Rectal smooth muscle tissue (tissue), 1 donor: ENCODE data around the gene HEBP1.

Experiments
- H3K27ac ChIP-seq: one replicate; pipeline ENCODE4 v1.7.0; 2013; ENCODE audit warnings: low read depth, low read length, inconsistent platforms
- H3K27me3 ChIP-seq: one replicate; pipeline ENCODE4 v1.7.0; 2013; ENCODE audit warnings: low read length; ENCODE audit not compliant: control insufficient read depth, insufficient read depth
- H3K36me3 ChIP-seq: one replicate; pipeline ENCODE4 v1.7.0; 2013; ENCODE audit warnings: low read length; ENCODE audit not compliant: control insufficient read depth, insufficient read depth
- H3K4me1 ChIP-seq: one replicate; pipeline ENCODE4 v1.7.0; 2013; ENCODE audit warnings: low read length; ENCODE audit not compliant: control insufficient read depth, insufficient read depth
- H3K4me3 ChIP-seq: one replicate; pipeline ENCODE4 v1.7.0; 2013; ENCODE audit warnings: low read length
- H3K9ac ChIP-seq: one replicate; pipeline ENCODE4 v1.7.0; 2013; ENCODE audit warnings: low read length

Gene HEBP1

DNA sequence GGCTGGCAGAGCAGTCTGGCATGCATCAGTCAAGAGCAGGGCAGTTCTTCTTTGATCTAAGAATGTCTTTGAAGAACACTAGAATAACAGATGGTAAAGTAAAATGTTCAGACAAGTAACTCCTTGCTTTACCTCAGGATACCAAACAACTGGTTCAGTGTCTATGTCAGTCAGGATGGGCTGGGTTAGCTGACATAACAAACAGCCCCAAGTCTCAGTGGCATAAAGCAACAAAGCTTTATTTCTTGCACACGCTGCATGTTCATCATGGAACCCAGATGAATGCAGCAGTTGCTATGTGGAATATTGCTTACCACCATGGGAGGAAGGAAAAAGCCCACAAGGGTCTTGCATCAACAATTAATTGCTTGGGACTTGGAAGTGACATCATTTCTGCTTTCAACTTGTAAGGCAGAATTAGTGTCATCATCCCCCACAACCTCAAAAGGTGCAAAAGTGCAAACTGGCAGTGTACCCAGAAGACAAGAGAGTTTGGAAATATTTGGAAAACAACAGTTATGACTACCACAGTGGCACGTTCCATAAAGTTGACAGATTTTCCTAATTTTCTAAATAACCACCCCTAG lies 69.3 kb downstream of the HEBP1 start:
- H3K36me3 ChIP-seq = no peaks in the 10 kb centered on the region
- H3K4me1 ChIP-seq = no peaks in the 10 kb centered on the region
- H3K27me3 ChIP-seq = no peaks in the 10 kb centered on the region
- no peak overlapping the region for H3K9ac ChIP-seq
- no peak overlapping the region for H3K27ac ChIP-seq
- H3K4me3 ChIP-seq = no peak overlapping the region

- Histone ChIP-seq H3K4me3 (no peak overlapping the region), H3K27ac (no peak overlapping the region), H3K36me3 (no peaks in the 10 kb centered on the region), H3K27me3 (no peaks in the 10 kb centered on the region), H3K4me1 (no peaks in the 10 kb centered on the region), H3K9ac (no peak overlapping the region)
These were observed 70.4 kb downstream of the HEBP1 start for GRCh38 chr12:12929696-12930095.

DNA sequence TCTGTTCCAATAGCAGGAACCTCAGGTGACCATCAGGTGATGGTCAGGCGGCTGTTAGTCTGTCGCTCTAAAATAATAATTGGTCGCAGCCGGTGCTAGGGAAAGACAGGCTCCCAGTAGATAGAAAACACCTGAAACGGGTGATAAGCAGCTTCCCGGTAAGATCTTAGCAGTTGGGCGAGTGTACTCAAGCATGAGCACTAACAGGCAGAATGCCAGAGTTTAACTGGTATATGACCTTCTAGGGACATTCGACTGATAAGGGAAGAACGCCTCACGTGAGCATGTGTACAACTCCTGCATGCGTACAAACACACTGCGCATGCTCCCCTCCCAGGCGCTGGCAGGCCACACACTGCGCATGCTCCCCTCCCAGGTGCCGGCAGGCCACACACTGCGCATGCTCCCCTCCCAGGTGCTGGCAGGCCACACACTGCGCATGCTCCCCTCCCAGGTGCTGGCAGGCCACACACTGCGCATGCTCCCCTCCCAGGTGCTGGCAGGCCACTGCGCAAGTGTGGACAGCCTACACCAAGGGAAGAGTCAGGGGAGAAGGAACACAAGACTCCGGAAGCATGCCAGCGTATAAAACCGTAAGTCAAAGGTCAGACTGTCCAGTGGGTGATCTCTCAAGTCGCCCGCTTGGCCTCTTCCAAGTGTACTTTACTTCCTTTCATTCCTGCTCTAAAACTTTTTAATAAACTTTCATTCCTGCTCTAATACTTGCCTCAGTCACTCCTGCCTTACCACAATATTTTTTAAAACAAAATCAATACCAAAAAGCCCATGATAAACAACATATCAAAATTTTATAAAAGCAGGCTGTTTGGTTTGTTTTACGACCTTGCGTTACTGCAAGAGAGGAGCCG lies 72.6 kb downstream of the HEBP1 start:
- Histone ChIP-seq H3K36me3 (no peaks in the 10 kb centered on the region), H3K27me3 (no peaks in the 10 kb centered on the region), H3K9ac (no peak overlapping the region), H3K4me1 (no peaks in the 10 kb centered on the region), H3K27ac (no peak overlapping the region), H3K4me3 (peak overlapping the region; percentile 21)

DNA sequence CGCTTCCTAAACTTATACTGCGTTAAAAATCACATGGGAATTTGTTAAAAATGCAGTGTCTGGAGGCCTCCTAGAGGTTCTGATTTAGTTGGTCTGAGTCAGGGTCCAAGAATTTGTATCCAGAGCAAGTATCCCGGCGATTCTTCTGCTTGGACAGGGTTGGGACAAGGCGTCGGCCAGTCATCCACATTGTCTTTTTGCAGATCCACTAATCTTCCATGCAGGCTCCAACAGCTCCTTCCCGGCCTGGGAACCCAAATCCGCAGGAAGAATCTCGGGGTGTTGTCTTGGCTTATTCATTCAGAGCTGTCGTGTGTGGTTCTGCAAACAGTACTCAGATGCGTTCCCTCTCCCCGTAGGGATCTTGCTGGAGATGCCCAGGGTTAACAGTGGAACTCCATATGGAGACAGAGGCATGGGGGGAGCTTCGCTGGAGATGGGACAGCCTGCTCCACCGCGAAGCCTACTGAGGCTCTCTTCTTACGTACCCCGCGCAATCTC lies 73.4 kb downstream of the HEBP1 start:
- no peaks in the 10 kb centered on the region for H3K4me1 ChIP-seq
- no peak overlapping the region for H3K27ac ChIP-seq
- no peak overlapping the region for H3K9ac ChIP-seq
- no peaks in the 10 kb centered on the region for H3K27me3 ChIP-seq
- H3K36me3 ChIP-seq = no peaks in the 10 kb centered on the region
- H3K4me3 ChIP-seq = no peak overlapping the region

DNA sequence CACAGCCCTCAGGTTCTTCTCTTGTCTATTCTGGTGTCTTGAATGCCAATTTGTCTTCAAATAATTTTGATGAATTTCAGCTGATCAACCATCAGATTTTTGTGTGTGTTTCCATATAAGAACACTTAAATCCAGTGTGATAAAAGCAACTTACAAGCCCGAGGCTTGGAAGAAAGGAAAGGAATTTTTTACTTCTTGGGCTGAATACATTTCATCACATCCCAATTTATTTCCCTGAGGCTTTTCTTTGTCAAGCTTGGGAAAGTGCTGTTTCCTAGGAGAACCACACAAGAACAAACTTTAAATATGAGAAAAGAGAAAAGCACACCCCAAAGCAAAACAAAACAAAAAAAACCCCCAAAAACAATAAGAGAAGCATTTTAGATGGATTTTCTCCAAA lies 74.7 kb downstream of the HEBP1 start:
- no peaks in the 10 kb centered on the region for H3K4me1 ChIP-seq
- H3K27me3 ChIP-seq = no peaks in the 10 kb centered on the region
- H3K27ac ChIP-seq = no peak overlapping the region
- H3K36me3 ChIP-seq = no peaks in the 10 kb centered on the region
- H3K4me3 ChIP-seq = no peak overlapping the region
- no peak overlapping the region for H3K9ac ChIP-seq
